Breast epithelium (tissue), 3 donors: ENCODE measurements around the gene DISP3.

Source experiments
- POLR2A ChIP-seq: fragments of 450-650 bp; IDR thresholded peaks from one replicate; pipeline ENCODE4 v1.6.1; 2016; ENCODE audit warnings: antibody characterized with exemption, mild to moderate bottlenecking, moderate library complexity
- POLR2AphosphoS5 ChIP-seq, 3 donors: sonication (generic); formaldehyde crosslinking; IDR thresholded peaks; one replicate each; pipeline ENCODE4 v1.6.1; 2017; ENCODE audit warnings: antibody characterized with exemption in 3 of 3
- TF ChIP-seq, protein P1 (sequence below), 3 donors: fragments of 450-650 bp; IDR thresholded peaks; one replicate each; pipeline ENCODE4 v1.5.1; 2016 to 2017; ENCODE audit warnings: antibody characterized with exemption in 3 of 3, mild to moderate bottlenecking in 3 of 3, moderate library complexity in 3 of 3

- TF ChIP-seq, protein P1, sequence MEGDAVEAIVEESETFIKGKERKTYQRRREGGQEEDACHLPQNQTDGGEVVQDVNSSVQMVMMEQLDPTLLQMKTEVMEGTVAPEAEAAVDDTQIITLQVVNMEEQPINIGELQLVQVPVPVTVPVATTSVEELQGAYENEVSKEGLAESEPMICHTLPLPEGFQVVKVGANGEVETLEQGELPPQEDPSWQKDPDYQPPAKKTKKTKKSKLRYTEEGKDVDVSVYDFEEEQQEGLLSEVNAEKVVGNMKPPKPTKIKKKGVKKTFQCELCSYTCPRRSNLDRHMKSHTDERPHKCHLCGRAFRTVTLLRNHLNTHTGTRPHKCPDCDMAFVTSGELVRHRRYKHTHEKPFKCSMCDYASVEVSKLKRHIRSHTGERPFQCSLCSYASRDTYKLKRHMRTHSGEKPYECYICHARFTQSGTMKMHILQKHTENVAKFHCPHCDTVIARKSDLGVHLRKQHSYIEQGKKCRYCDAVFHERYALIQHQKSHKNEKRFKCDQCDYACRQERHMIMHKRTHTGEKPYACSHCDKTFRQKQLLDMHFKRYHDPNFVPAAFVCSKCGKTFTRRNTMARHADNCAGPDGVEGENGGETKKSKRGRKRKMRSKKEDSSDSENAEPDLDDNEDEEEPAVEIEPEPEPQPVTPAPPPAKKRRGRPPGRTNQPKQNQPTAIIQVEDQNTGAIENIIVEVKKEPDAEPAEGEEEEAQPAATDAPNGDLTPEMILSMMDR (IDR thresholded peaks at IDR 0.05), result no peak
- TF ChIP-seq POLR2A (no peak), POLR2AphosphoS5 (IDR thresholded peaks at IDR 0.05) (no peak)
Observed at GRCh38 chr1:11479375-11479979, 522 bp downstream of the DISP3 start.
